MCF 10A (cell line): ENCODE measurements around the gene TPK1. TPM values are rescaled to one million over a fixed set of nuclear protein-coding genes. Genes with fewer than 3 reads are reported as not detected.

Experiments
- Bru-seq: library from RNA; stranded (reverse); fragments of 400-500 nt; gene quantifications from one replicate; lab custom pipeline; 2021; lab: Mats Ljungman, UMichigan
- BruChase-seq, 2 experiments: library from RNA; stranded (reverse); fragments of 400-500 nt; gene quantifications; one replicate each; lab custom pipeline; 2021; lab: Mats Ljungman, UMichigan
- BruUV-seq: library from RNA; stranded (reverse); fragments of 400-500 nt; replicated peaks from 2 replicates; lab custom pipeline; 2021; lab: Mats Ljungman, UMichigan
- CTCF ChIA-PET: fragments of 300-600 bp; sonication (Branson Sonifier 250); formaldehyde crosslinking; extraction: SDS; loops from one replicate; lab custom pipeline; 2021; ENCODE audit warnings: antibody characterized with exemption, inconsistent platforms; lab: Yijun Ruan, JAX
- POLR2A ChIA-PET: fragments of 300-600, 350-650 bp; sonication (Branson Sonifier 250); formaldehyde crosslinking; extraction: SDS; loops from one replicate; lab custom pipeline; 2020; ENCODE audit warnings: antibody characterized with exemption, inconsistent platforms; lab: Yijun Ruan, JAX
- DNase-seq: peaks from one replicate; pipeline ENCODE4 v3.0.0-alpha.2; 2018; ENCODE audit not compliant: unreplicated experiment
- H3K27ac Mint-ChIP-seq: one replicate; pipeline ENCODE4 v1.8.0; 2022; ENCODE audit warnings: mild to moderate bottlenecking, low read depth, mixed read lengths; ENCODE audit not compliant: unreplicated experiment
- H3K27me3 Mint-ChIP-seq: one replicate; pipeline ENCODE4 v1.8.0; 2022; ENCODE audit warnings: mixed read lengths; ENCODE audit not compliant: insufficient read depth, unreplicated experiment
- H3K36me3 Mint-ChIP-seq: one replicate; pipeline ENCODE4 v1.8.0; 2022; ENCODE audit warnings: mild to moderate bottlenecking, moderate library complexity, mixed read lengths; ENCODE audit not compliant: insufficient read depth, unreplicated experiment
- H3K4me1 Mint-ChIP-seq: one replicate; pipeline ENCODE4 v1.8.0; 2022; ENCODE audit warnings: mixed read lengths; ENCODE audit not compliant: insufficient read depth, unreplicated experiment
- H3K4me3 Mint-ChIP-seq: one replicate; pipeline ENCODE4 v1.8.0; 2022; ENCODE audit warnings: mild to moderate bottlenecking, moderate library complexity, mixed read lengths; ENCODE audit not compliant: unreplicated experiment
- H3K9me3 Mint-ChIP-seq: one replicate; pipeline ENCODE4 v1.8.0; 2022; ENCODE audit warnings: mixed read lengths; ENCODE audit not compliant: unreplicated experiment
- intact Hi-C: fragments of 100-400 bp; cut with micrococcal nuclease; formaldehyde crosslinking; loops from 2 replicates; pipeline ENCODE4 v1.14.1; 2022
- long read RNA-seq: library from polyadenylated mRNA; stranded (forward); transcript quantifications from one replicate; pipeline ENCODE4 v2.0.0, GENCODE V29; 2022
- total RNA-seq: library from RNA; stranded (reverse); gene quantifications from 2 replicates; pipeline ENCODE4 v1.2.3, GENCODE V29; 2022
- TF ChIP-seq, protein P1 (sequence below): fragments of 200-600 bp; IDR thresholded peaks from one replicate; pipeline ENCODE4 v1.8.0; 2022; ENCODE audit warnings: antibody characterized with exemption, mild to moderate bottlenecking; ENCODE audit not compliant: unreplicated experiment

The TPK1 gene
- total RNA-seq (8.8 TPM in 2 replicates), Bru-seq, nascent RNA (percentile 56 among the genes with signal in this experiment), BruChase-seq, experiment 1, labeled RNA remaining after a 6-hour chase (percentile 44 among the genes with signal in this experiment), BruChase-seq, experiment 2, labeled RNA remaining after a 2-hour chase (percentile 49 among the genes with signal in this experiment)
- long read RNA-seq, partial matches to known transcripts = 5 of 13 reads
- long read RNA-seq, other reads (novel, unspliced or antisense) = 5 of 13 reads

DNA sequence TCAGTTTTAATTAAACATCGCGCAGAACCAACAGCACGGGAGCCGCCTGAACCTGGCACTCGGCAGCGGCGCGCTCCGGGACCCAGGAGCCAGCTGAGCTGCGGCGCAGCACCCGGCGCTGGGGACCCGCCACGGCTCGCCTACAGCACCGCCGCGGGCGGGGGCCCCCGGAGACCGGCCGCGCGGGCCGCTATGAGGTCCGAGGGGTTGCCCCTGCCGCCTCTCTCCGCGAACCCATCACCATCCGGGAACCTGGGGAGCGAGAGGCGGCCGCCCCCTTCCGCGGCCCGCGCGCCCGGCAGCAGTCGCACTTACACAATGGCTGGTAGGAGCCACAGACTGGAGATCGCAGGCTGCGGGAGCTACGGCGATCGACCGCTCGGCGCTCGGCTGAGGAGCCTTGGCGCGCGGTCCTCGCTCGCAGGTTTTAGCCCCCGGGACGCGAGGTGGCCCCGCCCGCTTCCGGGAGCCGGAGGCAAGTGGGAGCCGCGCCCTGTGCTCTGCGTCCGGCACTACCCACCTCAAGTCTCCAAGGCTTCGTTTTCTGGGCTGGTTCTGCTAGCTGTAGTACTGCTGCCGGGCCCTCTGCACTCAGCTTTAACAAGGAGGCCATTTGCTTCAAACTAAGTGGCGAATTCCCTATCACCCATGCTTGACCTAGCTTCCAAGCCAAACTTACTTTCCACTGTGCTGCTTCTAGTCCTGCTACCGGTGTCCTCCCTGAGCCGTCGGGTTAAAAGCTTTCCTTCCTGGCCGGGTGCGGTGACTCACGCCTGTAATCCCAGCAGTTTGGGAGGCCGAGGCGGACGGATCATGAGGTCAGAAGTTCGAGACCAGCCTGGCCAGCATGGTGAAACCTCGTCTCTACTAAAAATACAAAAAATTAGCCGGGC is at the start of gene TPK1:
Gene TPK1, minus strand, starts transcription at position 402 of the 893 bp plus-strand sequence. CDS start 451 bp downstream, outside the sequence.
- peak within 1 kb of the TSS; percentile 98 for H3K4me3 Mint-ChIP-seq
- H3K36me3 Mint-ChIP-seq = no peaks in the 10 kb centered on the region
- peaks cover 2% of the 10 kb centered on the region for H3K9me3 Mint-ChIP-seq
- peaks cover under 1% of the 10 kb centered on the region for H3K4me1 Mint-ChIP-seq
- CTCF ChIA-PET = interaction anchor here (0.5 to 2.6 kb wide), 15 partner anchors 10 to 1572 kb away, joined by 3 to 12 read pairs (median 3); no protein-coding TSS in a partner anchor
- H3K27me3 Mint-ChIP-seq = no peaks in the 10 kb centered on the region
- no TSS peak for BruUV-seq
- peak; percentile 91 for DNase-seq
- TF ChIP-seq, protein P1, sequence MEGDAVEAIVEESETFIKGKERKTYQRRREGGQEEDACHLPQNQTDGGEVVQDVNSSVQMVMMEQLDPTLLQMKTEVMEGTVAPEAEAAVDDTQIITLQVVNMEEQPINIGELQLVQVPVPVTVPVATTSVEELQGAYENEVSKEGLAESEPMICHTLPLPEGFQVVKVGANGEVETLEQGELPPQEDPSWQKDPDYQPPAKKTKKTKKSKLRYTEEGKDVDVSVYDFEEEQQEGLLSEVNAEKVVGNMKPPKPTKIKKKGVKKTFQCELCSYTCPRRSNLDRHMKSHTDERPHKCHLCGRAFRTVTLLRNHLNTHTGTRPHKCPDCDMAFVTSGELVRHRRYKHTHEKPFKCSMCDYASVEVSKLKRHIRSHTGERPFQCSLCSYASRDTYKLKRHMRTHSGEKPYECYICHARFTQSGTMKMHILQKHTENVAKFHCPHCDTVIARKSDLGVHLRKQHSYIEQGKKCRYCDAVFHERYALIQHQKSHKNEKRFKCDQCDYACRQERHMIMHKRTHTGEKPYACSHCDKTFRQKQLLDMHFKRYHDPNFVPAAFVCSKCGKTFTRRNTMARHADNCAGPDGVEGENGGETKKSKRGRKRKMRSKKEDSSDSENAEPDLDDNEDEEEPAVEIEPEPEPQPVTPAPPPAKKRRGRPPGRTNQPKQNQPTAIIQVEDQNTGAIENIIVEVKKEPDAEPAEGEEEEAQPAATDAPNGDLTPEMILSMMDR = no peak
- intact Hi-C loops = loop anchor here (2.0 to 10.0 kb wide), 3 partner anchors 97 to 324 kb away; no protein-coding TSS in a partner anchor
- POLR2A ChIA-PET = interaction anchor here (0.6 to 2.4 kb wide), 12 partner anchors 10 to 336 kb away, joined by 3 to 11 read pairs (median 4); no protein-coding TSS in a partner anchor
- peak within 1 kb of the TSS; percentile 95 for H3K27ac Mint-ChIP-seq

DNA sequence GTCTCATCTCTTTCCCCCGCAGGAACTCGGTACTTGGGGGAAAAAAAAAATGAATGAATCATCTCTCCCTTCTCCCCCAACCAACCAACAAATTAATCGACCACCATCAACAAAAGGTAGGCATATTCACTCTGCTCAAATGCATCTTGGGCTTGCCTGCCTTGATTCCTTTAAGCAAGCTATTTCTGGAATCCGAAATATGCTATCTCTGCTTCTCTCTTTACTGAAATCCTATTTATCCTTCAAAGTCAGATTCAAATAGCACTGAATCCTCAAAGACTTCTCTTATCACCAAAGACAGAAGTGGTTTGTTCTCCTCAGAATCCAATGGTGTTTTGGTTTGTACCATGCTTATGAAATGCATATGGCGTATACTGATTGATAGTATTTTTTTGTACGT is 49.6 kb upstream of the TPK1 start:
- TF ChIP-seq, protein P1 = no peak
- intact Hi-C loops = no loop called here

DNA sequence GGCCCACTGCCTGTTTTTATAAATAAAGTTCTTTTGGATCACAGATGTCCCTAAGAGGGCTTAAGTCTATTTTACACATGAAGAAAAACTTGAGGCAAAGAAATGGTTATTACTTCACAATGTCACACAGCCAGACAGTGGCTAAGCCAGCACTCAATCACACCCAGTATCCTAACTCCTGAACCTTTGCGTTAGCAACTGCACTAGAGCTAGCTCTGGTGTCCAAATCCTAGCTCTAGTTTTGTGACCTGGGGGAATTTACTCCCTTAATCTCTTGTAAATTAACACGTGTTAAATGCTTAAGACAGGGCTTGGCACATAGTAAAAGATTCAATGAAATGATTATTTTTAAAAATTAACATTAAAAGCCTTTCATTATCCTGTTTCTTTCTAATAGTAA is 49.0 kb upstream of the TPK1 start:
- no peaks in the 10 kb centered on the region for H3K9me3 Mint-ChIP-seq
- no peak overlapping the region for H3K27ac Mint-ChIP-seq
- no peaks in the 10 kb centered on the region for H3K36me3 Mint-ChIP-seq
- ChIA-PET CTCF (no interaction called here), POLR2A (interaction anchor here (0.6 kb wide), 1 partner anchor 50 kb away, joined by 4 read pairs; no protein-coding TSS in a partner anchor)
- intact Hi-C loops = no loop called here
- H3K4me1 Mint-ChIP-seq = peaks cover 5% of the 10 kb centered on the region
- H3K27me3 Mint-ChIP-seq = no peaks in the 10 kb centered on the region
- no TSS peak for BruUV-seq
- H3K4me3 Mint-ChIP-seq = no peak overlapping the region
- DNase-seq = no peak
- TF ChIP-seq, protein P1 = no peak

More for the DNA sequence above, 49.6 kb upstream of the TPK1 start:
- Mint-ChIP-seq H3K4me1 (peaks cover 5% of the 10 kb centered on the region), H3K36me3 (no peaks in the 10 kb centered on the region), H3K4me3 (no peak overlapping the region), H3K9me3 (no peaks in the 10 kb centered on the region), H3K27me3 (no peaks in the 10 kb centered on the region), H3K27ac (no peak overlapping the region)
- CTCF ChIA-PET = no interaction called here
- BruUV-seq = no TSS peak
- no peak for DNase-seq
- POLR2A ChIA-PET = interaction anchor here (0.6 kb wide), 1 partner anchor 50 kb away, joined by 4 read pairs; no protein-coding TSS in a partner anchor
